HEK293 (cell line): ENCODE results near the gene MTOR.

Experiments
- CTCF ChIA-PET: fragments of 350-600 bp; formaldehyde crosslinking; extraction: SDS; loops from one replicate; lab custom pipeline; 2021; ENCODE audit warnings: antibody characterized with exemption; lab: Yijun Ruan, JAX
- POLR2A ChIA-PET: fragments of 300-600 bp; formaldehyde crosslinking; extraction: SDS; loops from one replicate; lab custom pipeline; 2020; ENCODE audit warnings: antibody characterized with exemption, inconsistent platforms; lab: Yijun Ruan, JAX
- H3K27ac ChIP-seq: fragments of 200-500 bp; sonication (Bioruptor generic); 2 replicates; pipeline ENCODE4 v1.5.1; 2014; ENCODE audit warnings: low read depth, low read length, control low read depth, inconsistent platforms; ENCODE audit errors: extremely low read depth
- H3K36me3 ChIP-seq, 2 experiments: fragments of 200-500 bp in 1 of 2; sonication (Bioruptor generic) in 1 of 2; 1 replicate in 1 of 2; 2 replicates in 1 of 2; pipeline ENCODE4 v1.5.1; 2014 to 2017; ENCODE audit warnings: inconsistent platforms in 2 of 2, low read length in 2 of 2; ENCODE audit not compliant: control insufficient read depth in 2 of 2, insufficient read depth in 1 of 2
- H3K4me1 ChIP-seq: fragments of 200-500 bp; sonication (Bioruptor generic); 2 replicates; pipeline ENCODE4 v1.5.1; 2014; ENCODE audit warnings: mild to moderate bottlenecking, low read length, inconsistent platforms; ENCODE audit not compliant: control insufficient read depth, insufficient read depth
- H3K4me3 ChIP-seq: 2 replicates; pipeline ENCODE4 v1.5.1; 2011; ENCODE audit warnings: low read depth, mild to moderate bottlenecking, control low read depth, low read length, moderate library complexity
- H3K9me3 ChIP-seq: fragments of 200-500 bp; sonication (Bioruptor generic); 2 replicates; pipeline ENCODE4 v1.5.1; 2014; ENCODE audit warnings: low read depth, low read length, inconsistent platforms; ENCODE audit not compliant: control insufficient read depth, insufficient read depth
- RBAK ChIP-seq: fragments of 450-650 bp; formaldehyde crosslinking; IDR thresholded peaks from 2 replicates; pipeline ENCODE4 v1.5.1; 2016; ENCODE audit warnings: missing biosample characterization, missing genetic modification characterization
- ZNF10 ChIP-seq: fragments of 450-650 bp; formaldehyde crosslinking; IDR thresholded peaks from 2 replicates; pipeline ENCODE4 v1.5.1; 2017; ENCODE audit warnings: missing biosample characterization, missing genetic modification characterization
- ZNF175 ChIP-seq: fragments of 450-650 bp; formaldehyde crosslinking; IDR thresholded peaks from 2 replicates; pipeline ENCODE4 v1.5.1; 2016; ENCODE audit warnings: missing biosample characterization, missing genetic modification characterization
- ZNF2 ChIP-seq: fragments of 450-650 bp; formaldehyde crosslinking; IDR thresholded peaks from 2 replicates; pipeline ENCODE4 v1.5.1; 2016; ENCODE audit warnings: missing biosample characterization, missing genetic modification characterization
- ZNF324 ChIP-seq: fragments of 450-650 bp; formaldehyde crosslinking; IDR thresholded peaks from 2 replicates; pipeline ENCODE4 v1.5.1; 2016; ENCODE audit warnings: missing biosample characterization, missing genetic modification characterization
- ZNF335 ChIP-seq: fragments of 450-650 bp; formaldehyde crosslinking; conservative IDR thresholded peaks from 2 replicates; pipeline ENCODE4 v1.5.1; 2016; ENCODE audit warnings: missing biosample characterization, missing genetic modification characterization
- ZNF354C ChIP-seq: fragments of 450-650 bp; formaldehyde crosslinking; IDR thresholded peaks from 2 replicates; pipeline ENCODE4 v1.5.1; 2016; ENCODE audit warnings: missing biosample characterization, missing genetic modification characterization, low read depth, borderline replicate concordance
- ZNF37A ChIP-seq: fragments of 450-650 bp; IDR thresholded peaks from 2 replicates; pipeline ENCODE4 v1.5.1; 2018; ENCODE audit warnings: missing biosample characterization, missing genetic modification characterization
- ZNF521 ChIP-seq: fragments of 450-650 bp; formaldehyde crosslinking; IDR thresholded peaks from 2 replicates; pipeline ENCODE4 v1.5.1; 2017; ENCODE audit warnings: missing biosample characterization, mild to moderate bottlenecking, missing genetic modification characterization
- ZNF561 ChIP-seq: fragments of 450-650 bp; IDR thresholded peaks from 2 replicates; pipeline ENCODE4 v1.5.1; 2018; ENCODE audit warnings: missing biosample characterization, missing genetic modification characterization, borderline replicate concordance
- ZNF658 ChIP-seq: fragments of 450-650 bp; formaldehyde crosslinking; IDR thresholded peaks from 2 replicates; pipeline ENCODE4; 2016; ENCODE audit warnings: missing biosample characterization, missing genetic modification characterization
- TF ChIP-seq, protein P1 (sequence below): fragments of 450-650 bp; formaldehyde crosslinking; IDR thresholded peaks from 2 replicates; pipeline ENCODE4 v1.5.1; 2017; ENCODE audit warnings: missing biosample characterization, missing genetic modification characterization
- TF ChIP-seq, protein P2 (sequence below): fragments of 450-650 bp; formaldehyde crosslinking; IDR thresholded peaks from 2 replicates; pipeline ENCODE4 v1.5.1; 2016; ENCODE audit warnings: missing biosample characterization, missing genetic modification characterization
- TF ChIP-seq, protein P3 (sequence below): fragments of 450-650 bp; formaldehyde crosslinking; IDR thresholded peaks from 2 replicates; pipeline ENCODE4 v1.5.1; 2016; ENCODE audit warnings: missing biosample characterization, missing genetic modification characterization
- TF ChIP-seq, protein P4 (sequence below): fragments of 450-650 bp; formaldehyde crosslinking; conservative IDR thresholded peaks from 2 replicates; pipeline ENCODE4 v1.5.1; 2016; ENCODE audit warnings: low read depth, missing biosample characterization, missing genetic modification characterization

The MTOR gene

DNA sequence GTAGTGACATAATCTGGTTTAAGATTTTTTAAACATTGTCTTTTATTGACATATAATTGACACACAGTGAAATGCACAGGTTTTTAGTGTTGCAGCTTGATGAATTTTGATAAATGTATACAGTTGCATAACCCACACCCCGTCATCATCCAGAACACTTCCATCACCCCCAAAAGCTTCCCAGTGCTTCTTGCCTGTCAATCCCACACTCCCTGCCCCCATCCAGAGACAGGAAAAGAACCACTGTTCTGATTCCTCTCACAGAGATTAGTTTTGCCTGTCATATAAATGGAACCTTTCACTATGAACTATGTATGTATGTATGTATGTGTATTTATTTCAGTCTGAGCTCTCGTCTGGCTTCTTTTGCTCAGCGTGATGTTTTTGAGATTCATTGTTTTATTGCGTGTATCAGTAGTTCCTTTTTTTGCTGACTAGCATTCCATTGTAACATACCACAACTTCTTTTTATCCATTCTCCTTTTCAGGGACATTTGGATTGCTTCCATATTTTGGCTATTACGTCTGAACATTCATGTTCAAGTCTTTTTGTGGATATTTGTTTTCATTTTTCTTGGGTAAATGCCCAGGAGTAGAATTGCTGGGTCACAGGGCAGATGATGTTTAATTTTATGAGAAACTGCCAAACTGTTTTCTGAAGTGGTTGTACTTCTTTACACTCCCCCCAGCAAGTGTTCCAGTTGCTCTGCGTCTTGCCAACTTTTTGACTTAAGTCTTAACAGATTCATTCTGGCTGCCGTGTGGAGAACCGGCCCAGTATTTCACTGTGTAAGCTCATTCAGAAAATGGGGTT, 19.4 kb upstream of the MTOR start (continued):
- TF ChIP-seq ZNF2 (tag by site-specific recombination) (no peak), ZNF324 (no peak), ZNF37A (tag by site-specific recombination) (no peak), RBAK (tag by site-specific recombination) (no peak)
- TF ChIP-seq, protein P1, sequence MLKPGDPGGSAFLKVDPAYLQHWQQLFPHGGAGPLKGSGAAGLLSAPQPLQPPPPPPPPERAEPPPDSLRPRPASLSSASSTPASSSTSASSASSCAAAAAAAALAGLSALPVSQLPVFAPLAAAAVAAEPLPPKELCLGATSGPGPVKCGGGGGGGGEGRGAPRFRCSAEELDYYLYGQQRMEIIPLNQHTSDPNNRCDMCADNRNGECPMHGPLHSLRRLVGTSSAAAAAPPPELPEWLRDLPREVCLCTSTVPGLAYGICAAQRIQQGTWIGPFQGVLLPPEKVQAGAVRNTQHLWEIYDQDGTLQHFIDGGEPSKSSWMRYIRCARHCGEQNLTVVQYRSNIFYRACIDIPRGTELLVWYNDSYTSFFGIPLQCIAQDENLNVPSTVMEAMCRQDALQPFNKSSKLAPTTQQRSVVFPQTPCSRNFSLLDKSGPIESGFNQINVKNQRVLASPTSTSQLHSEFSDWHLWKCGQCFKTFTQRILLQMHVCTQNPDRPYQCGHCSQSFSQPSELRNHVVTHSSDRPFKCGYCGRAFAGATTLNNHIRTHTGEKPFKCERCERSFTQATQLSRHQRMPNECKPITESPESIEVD (tag by site-specific recombination), result peak; percentile 88
- TF ChIP-seq, all 188 proteins: peak for 10

DNA sequence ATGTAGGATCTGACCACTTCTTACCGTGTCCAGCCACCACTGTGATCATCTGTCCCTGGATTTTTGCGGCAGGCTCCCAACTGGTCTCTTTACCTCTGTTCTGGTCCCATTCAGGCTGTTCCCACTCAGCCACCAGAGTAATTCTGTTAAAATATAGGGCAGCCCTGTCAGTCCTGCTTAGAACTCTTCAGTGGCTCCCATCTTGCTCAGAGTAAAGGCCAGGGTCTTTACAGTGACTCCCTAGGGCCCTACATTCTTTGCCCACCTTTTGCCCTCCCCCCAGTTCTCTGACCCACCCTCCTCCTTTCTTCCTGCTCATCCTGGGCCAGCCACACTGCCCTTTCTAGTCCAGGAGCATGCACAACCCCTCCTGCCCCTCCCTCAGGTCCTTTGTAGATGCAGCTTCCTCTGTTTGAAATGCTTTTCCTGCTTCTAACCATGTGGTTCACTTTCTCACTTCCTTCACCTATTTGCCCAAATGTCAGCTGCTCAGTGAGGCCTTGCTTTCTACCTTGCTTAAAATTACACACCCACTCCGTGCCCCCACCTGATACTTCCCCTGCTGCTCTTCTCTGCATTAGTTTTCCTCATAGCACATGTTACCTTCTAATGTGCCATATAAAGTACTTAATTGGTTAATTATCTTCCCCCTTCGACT, 18.5 kb upstream of the MTOR start:
- TF ChIP-seq ZNF10 (tag by site-specific recombination), result peak; percentile 64
- no peak for TF ChIP-seq ZNF658 (tag by site-specific recombination)
- Histone ChIP-seq H3K36me3 (peaks cover under 1 to 63% of the 10 kb centered on the region in 2 experiments; a peak in 2 of 3 replicates), H3K4me3 (no peak overlapping the region), H3K4me1 (no peaks in the 10 kb centered on the region), H3K27ac (no peak overlapping the region), H3K9me3 (no peaks in the 10 kb centered on the region)
- POLR2A ChIA-PET, result interaction anchor here (0.5 to 1.2 kb wide), 2 partner anchors 18 to 37 kb away, joined by 4 to 6 read pairs; partner anchors contain the start of gene MTOR
- CTCF ChIA-PET, result interaction anchor here (0.6 to 1.7 kb wide), 3 partner anchors 39 to 612 kb away, joined by 3 to 5 read pairs (median 3); no protein-coding TSS in a partner anchor

DNA sequence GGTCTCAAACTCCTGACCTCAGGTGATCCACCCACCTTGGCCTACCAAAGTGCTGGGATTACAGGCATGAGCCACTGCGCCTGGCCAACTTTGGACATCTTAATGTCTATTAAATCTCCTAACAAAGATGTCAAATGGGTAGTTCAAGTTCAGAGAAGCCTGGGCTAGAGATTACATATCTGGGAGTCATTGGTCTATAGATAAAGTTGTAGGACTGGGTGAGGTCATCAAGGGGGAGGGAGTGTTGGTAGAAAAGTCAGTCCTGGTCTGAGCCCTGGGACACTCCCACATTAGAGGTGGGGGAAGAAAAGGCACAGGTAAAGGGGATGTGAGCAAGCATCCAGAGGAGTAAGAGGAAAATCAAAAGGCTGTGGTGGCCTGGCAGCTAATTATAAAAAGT, 17.3 kb upstream of the MTOR start:
- H3K36me3 ChIP-seq, result peaks cover 4 to 62% of the 10 kb centered on the region in 2 experiments; a peak in 2 of 3 replicates
- H3K27ac ChIP-seq, result no peak overlapping the region
- H3K4me1 ChIP-seq, result no peaks in the 10 kb centered on the region
- CTCF ChIA-PET, result interaction anchor here (0.7 to 1.1 kb wide), 2 partner anchors 38 to 199 kb away, joined by 3 read pairs; no protein-coding TSS in a partner anchor
- POLR2A ChIA-PET, result interaction anchor here (1.2 kb wide), 1 partner anchor 17 kb away, joined by 4 read pairs; the partner anchor contains the start of gene MTOR
- no peaks in the 10 kb centered on the region for H3K9me3 ChIP-seq
- TF ChIP-seq ZNF175 (tag by site-specific recombination) (no peak), ZNF335 (tag by site-specific recombination) (0 out of 2 replicates have a peak, but pooled peaks have one; percentile 3)
- TF ChIP-seq, protein P2, sequence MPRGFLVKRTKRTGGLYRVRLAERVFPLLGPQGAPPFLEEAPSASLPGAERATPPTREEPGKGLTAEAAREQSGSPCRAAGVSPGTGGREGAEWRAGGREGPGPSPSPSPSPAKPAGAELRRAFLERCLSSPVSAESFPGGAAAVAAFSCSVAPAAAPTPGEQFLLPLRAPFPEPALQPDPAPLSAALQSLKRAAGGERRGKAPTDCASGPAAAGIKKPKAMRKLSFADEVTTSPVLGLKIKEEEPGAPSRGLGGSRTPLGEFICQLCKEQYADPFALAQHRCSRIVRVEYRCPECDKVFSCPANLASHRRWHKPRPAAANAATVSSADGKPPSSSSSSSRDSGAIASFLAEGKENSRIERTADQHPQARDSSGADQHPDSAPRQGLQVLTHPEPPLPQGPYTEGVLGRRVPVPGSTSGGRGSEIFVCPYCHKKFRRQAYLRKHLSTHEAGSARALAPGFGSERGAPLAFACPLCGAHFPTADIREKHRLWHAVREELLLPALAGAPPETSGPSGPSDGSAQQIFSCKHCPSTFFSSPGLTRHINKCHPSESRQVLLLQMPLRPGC (tag by site-specific recombination), result no peak
- no peak overlapping the region for H3K4me3 ChIP-seq

DNA sequence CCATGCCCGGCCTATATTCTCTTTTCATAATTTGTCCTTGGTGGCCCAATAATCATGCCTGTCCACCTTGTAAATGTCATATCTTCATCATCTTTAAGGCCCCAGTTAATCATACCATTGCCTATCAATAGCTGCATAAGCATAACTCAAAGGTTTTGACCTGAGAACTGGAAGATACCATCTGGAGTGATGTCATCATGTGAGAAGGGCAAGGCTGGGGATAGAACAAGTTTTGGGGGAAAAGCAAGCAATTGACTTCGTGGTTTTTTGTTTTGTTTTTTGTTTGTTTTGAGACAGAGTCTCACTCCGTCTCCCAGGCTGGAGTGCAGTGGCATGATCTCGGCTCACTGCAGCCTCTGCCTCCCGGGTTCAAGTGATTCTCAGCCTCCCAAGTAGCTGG, 16.8 kb upstream of the MTOR start:
- no peaks in the 10 kb centered on the region for H3K9me3 ChIP-seq
- CTCF ChIA-PET, result interaction anchor here (0.7 to 1.1 kb wide), 2 partner anchors 37 to 199 kb away, joined by 3 read pairs; no protein-coding TSS in a partner anchor
- TF ChIP-seq ZNF354C (tag by site-specific recombination), result no peak
- TF ChIP-seq, protein P3, sequence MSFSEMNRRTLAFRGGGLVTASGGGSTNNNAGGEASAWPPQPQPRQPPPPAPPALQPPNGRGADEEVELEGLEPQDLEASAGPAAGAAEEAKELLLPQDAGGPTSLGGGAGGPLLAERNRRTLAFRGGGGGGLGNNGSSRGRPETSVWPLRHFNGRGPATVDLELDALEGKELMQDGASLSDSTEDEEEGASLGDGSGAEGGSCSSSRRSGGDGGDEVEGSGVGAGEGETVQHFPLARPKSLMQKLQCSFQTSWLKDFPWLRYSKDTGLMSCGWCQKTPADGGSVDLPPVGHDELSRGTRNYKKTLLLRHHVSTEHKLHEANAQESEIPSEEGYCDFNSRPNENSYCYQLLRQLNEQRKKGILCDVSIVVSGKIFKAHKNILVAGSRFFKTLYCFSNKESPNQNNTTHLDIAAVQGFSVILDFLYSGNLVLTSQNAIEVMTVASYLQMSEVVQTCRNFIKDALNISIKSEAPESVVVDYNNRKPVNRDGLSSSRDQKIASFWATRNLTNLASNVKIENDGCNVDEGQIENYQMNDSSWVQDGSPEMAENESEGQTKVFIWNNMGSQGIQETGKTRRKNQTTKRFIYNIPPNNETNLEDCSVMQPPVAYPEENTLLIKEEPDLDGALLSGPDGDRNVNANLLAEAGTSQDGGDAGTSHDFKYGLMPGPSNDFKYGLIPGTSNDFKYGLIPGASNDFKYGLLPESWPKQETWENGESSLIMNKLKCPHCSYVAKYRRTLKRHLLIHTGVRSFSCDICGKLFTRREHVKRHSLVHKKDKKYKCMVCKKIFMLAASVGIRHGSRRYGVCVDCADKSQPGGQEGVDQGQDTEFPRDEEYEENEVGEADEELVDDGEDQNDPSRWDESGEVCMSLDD (tag by site-specific recombination), result no peak
- TF ChIP-seq ZNF561 (tag by site-specific recombination), result no peak
- no peak for TF ChIP-seq ZNF521 (tag by site-specific recombination)
- TF ChIP-seq, protein P4, sequence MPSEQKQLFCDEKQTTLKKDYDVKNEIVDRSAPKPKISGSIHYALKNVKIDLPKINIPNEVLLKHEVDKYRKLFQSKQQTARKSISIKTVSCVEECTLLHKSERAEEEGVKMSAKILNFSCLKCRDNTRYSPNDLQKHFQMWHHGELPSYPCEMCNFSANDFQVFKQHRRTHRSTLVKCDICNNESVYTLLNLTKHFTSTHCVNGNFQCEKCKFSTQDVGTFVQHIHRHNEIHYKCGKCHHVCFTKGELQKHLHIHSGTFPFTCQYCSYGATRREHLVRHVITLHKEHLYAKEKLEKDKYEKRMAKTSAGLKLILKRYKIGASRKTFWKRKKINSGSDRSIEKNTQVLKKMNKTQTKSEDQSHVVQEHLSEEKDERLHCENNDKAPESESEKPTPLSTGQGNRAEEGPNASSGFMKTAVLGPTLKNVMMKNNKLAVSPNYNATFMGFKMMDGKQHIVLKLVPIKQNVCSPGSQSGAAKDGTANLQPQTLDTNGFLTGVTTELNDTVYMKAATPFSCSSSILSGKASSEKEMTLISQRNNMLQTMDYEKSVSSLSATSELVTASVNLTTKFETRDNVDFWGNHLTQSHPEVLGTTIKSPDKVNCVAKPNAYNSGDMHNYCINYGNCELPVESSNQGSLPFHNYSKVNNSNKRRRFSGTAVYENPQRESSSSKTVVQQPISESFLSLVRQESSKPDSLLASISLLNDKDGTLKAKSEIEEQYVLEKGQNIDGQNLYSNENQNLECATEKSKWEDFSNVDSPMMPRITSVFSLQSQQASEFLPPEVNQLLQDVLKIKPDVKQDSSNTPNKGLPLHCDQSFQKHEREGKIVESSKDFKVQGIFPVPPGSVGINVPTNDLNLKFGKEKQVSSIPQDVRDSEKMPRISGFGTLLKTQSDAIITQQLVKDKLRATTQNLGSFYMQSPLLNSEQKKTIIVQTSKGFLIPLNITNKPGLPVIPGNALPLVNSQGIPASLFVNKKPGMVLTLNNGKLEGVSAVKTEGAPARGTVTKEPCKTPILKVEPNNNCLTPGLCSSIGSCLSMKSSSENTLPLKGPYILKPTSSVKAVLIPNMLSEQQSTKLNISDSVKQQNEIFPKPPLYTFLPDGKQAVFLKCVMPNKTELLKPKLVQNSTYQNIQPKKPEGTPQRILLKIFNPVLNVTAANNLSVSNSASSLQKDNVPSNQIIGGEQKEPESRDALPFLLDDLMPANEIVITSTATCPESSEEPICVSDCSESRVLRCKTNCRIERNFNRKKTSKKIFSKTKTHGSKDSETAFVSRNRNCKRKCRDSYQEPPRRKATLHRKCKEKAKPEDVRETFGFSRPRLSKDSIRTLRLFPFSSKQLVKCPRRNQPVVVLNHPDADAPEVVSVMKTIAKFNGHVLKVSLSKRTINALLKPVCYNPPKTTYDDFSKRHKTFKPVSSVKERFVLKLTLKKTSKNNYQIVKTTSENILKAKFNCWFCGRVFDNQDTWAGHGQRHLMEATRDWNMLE, result no peak

More for the DNA sequence above, 16.8 kb upstream of the MTOR start:
- H3K36me3 ChIP-seq, result peaks cover 4 to 62% of the 10 kb centered on the region in 2 experiments; a peak in 2 of 3 replicates
- no peak overlapping the region for H3K27ac ChIP-seq
- POLR2A ChIA-PET, result no interaction called here
- no peak overlapping the region for H3K4me3 ChIP-seq
- no peaks in the 10 kb centered on the region for H3K4me1 ChIP-seq
